Right cardiac atrium (tissue), 5 donors: ENCODE data around the gene SYNRG. TPM values are rescaled to one million over a fixed set of nuclear protein-coding genes. Genes with fewer than 3 reads are reported as not detected.

Experiments
- ATAC-seq, 2 donors: fragments of 200-7000 bp; cut with Tn5 transposase; one replicate each; pipeline versions ENCODE4 v1.8.0 to v1.9.1; 2020; ENCODE audit warnings: moderate library complexity in 2 of 2, mild to moderate bottlenecking in 1 of 2
- DNase-seq, 3 donors: peaks; one replicate each; pipeline ENCODE4 v3.0.0-alpha.2; 2020
- H3K27ac ChIP-seq: one replicate; pipeline ENCODE4 v1.5.1; 2013; ENCODE audit warnings: mild to moderate bottlenecking, low read length, control low read depth, moderate library complexity
- H3K27me3 ChIP-seq: one replicate; pipeline ENCODE4 v1.6.1; 2013; ENCODE audit not compliant: control insufficient read depth, insufficient read depth
- H3K4me1 ChIP-seq: one replicate; pipeline ENCODE4 v1.6.1; 2013; ENCODE audit warnings: low read length; ENCODE audit not compliant: control insufficient read depth, insufficient read depth
- H3K4me3 ChIP-seq: one replicate; pipeline ENCODE4 v1.5.1; 2013; ENCODE audit warnings: low read length, control low read depth
- H3K9me3 ChIP-seq: one replicate; pipeline ENCODE4 v1.6.1; 2013; ENCODE audit warnings: low read length; ENCODE audit not compliant: control insufficient read depth
- WGBS: extraction: QIAGEN DNeasy Blood & Tissue Kit; methylation state at CpG from one replicate; pipeline ENCODE4 v1.1.7; 2013; 5-methylcytosine and 5-hydroxymethylcytosine counted together
- intact Hi-C, 4 donors: fragments of 100-400 bp; cut with DNase I; formaldehyde crosslinking; loops; one replicate each; pipeline versions ENCODE4 v1.11.0 to v1.14.0; 2022 to 2023
- polyA plus RNA-seq: library from polyadenylated mRNA; stranded (reverse); fragments of 200-250 nt; gene quantifications from one replicate; pipeline ENCODE4 v1.2.3, GENCODE V29; 2013
- total RNA-seq, 4 donors: library from RNA; stranded (reverse); fragmentation: NEBNext Ultra II Directional; extraction: Animal tissue kit (Norgen Biotek cat#: 25700); gene quantifications; one replicate each; pipeline ENCODE4 v1.2.1, GENCODE V29; 2021
- donor health status: healthy with polysubstance abuse.
- donor health status: DM: no; HTN: yes; CAD: no.
- donor health status: DM: no; HTN: no; CAD: no.
- donor health status: DM: no; HTN: yes; CAD: no; lungs with severe emphysema.
- donor health status: DM: yes; HTN: yes; CAD: no.

Gene SYNRG
- total and polyA plus RNA-seq, 5 donors = 6.0 to 35.9 (median 35.5) TPM

DNA sequence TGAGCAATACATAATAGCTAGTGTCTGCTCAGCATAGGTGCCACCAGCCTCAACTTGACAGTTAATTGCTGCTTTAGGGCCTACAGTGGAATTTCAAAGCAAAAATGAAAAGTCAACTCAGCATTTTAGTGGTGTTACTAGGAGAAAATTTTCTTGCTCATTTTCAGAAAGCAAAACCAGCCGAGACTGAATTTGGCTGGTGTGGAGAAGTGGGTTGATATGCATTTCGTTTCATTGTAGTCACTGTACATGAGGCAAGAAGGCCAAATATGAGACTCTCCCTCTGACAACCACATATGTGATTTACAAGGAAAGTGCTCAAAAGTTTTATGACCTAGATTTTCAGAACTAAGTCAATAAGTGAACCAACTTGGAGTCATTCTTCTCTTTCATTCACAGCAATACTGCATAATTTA, 65.6 kb downstream of the SYNRG start:
- Histone ChIP-seq H3K4me1 (no peaks in the 10 kb centered on the region), H3K27me3 (no peaks in the 10 kb centered on the region), H3K4me3 (no peak overlapping the region), H3K9me3 (no peaks in the 10 kb centered on the region), H3K27ac (no peak overlapping the region)
- no peak for DNase-seq
- 79% methylated on average over 2 of the region's 2 CpGs for WGBS
- intact Hi-C loops = no loop called here
- ATAC-seq = no peak

- DNase-seq (no peak), ATAC-seq (no peak)
- Histone ChIP-seq H3K4me3 (no peak overlapping the region), H3K27ac (no peak overlapping the region), H3K4me1 (no peaks in the 10 kb centered on the region), H3K9me3 (no peaks in the 10 kb centered on the region), H3K27me3 (no peaks in the 10 kb centered on the region)
- intact Hi-C loops = no loop called here
- 81% methylated on average over 9 of the region's 9 CpGs for WGBS
Measured at GRCh38 chr17:37541880-37542660, 67.1 kb downstream of the SYNRG start.

- DNase-seq = no peak
- H3K9me3 ChIP-seq = no peaks in the 10 kb centered on the region
- no peaks in the 10 kb centered on the region for H3K27me3 ChIP-seq
- H3K4me3 ChIP-seq = no peak overlapping the region
- 94% methylated on average over 8 of the region's 8 CpGs for WGBS
- no peak for ATAC-seq
- intact Hi-C loops = no loop called here
- H3K27ac ChIP-seq = no peak overlapping the region
- no peaks in the 10 kb centered on the region for H3K4me1 ChIP-seq
Measured at GRCh38 chr17:37538981-37539659, 70.1 kb downstream of the SYNRG start.

DNA sequence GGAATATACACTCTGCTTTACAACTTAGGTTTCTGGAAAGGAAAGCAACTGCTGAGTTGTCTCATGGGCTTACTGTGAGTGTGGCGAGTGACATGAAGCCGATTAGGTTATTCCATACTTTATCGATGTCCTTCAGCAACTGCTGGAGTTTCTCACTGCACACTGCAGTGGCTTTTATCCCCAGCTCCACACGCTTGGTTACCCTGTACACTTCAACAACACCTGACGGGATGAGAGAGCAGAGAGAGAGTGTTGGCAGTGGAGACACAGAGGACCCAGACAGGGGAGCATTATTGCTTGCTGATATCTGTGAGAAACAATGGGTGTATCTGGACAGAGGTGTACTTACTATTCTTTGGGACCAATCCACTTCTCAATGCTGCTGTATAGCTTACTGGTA, 73.3 kb downstream of the SYNRG start:
- H3K4me3 ChIP-seq = no peak overlapping the region
- H3K9me3 ChIP-seq = no peaks in the 10 kb centered on the region
- H3K27ac ChIP-seq = no peak overlapping the region
- DNase-seq = no peak
- 86% methylated on average over 5 of the region's 5 CpGs for WGBS
- no peaks in the 10 kb centered on the region for H3K4me1 ChIP-seq
- ATAC-seq = no peak
- intact Hi-C loops = no loop called here
- H3K27me3 ChIP-seq = no peaks in the 10 kb centered on the region

DNA sequence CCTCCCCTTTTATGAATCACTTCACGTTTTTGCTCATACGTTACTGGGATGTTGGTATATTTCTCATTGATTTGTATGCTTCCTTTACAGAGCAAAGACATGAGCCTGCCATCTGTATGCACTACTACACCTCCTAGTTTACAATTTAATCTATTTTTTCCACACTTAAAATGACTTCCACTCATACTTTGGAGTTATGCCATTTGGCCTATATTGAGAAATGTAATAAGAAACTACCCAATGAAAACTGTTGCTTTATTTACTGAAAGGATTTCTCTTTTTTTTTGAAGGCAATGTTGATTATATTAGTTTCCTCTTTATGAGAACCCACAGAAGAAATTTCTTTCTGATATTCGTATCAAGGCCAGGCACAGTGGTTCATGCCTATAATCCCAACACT, 76.5 kb downstream of the SYNRG start:
- no peak overlapping the region for H3K27ac ChIP-seq
- no peak for DNase-seq
- ATAC-seq = no peak
- WGBS = 84% methylated on average over 3 of the region's 3 CpGs
- H3K4me3 ChIP-seq = no peak overlapping the region
- intact Hi-C loops = no loop called here
- H3K9me3 ChIP-seq = no peaks in the 10 kb centered on the region
- H3K27me3 ChIP-seq = no peaks in the 10 kb centered on the region
- no peaks in the 10 kb centered on the region for H3K4me1 ChIP-seq

GRCh38 chr17:37530420-37530819, 78.8 kb downstream of the SYNRG start:
- Histone ChIP-seq H3K27ac (no peak overlapping the region), H3K4me1 (no peaks in the 10 kb centered on the region), H3K4me3 (no peak overlapping the region), H3K27me3 (no peaks in the 10 kb centered on the region), H3K9me3 (no peaks in the 10 kb centered on the region)
- intact Hi-C loops = no loop called here
- ATAC-seq (no peak), DNase-seq (no peak)
- 89% methylated on average over 4 of the region's 4 CpGs for WGBS

DNA sequence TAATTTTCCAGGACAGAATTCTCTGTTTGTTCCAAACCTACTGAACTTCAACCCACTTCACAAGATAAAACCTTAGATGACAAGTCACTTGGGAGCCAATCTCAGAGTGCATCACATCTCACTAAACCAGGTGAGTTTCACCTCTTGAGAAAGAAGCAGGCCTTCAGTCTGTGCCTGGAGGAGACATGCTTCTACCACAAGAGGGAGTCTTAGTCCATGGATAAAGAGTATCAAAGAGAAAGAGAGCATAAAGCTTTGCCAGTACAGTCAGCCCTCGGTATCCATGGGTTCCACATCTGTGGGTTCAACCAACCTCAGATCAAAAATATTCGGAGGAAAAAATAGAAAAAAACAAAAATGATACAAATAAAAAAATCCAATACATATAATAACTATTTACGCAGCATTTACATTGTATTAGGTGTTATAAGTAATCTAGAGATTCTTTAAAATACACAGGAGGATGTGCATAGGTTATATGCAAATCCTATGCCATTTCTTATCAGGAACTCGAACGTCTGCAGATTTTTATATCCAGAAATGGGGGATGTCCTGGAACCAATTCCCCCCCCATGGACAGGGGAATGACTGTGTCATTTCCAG, 81.9 kb downstream of the SYNRG start:
- no peak overlapping the region for H3K4me3 ChIP-seq
- WGBS = 51% methylated on average over 5 of the region's 5 CpGs
- H3K9me3 ChIP-seq = no peaks in the 10 kb centered on the region
- DNase-seq (no peak), ATAC-seq (peak; percentile 55 to 61)
- H3K4me1 ChIP-seq = no peaks in the 10 kb centered on the region
- no peaks in the 10 kb centered on the region for H3K27me3 ChIP-seq
- H3K27ac ChIP-seq = no peak overlapping the region
- intact Hi-C loops = no loop called here

DNA sequence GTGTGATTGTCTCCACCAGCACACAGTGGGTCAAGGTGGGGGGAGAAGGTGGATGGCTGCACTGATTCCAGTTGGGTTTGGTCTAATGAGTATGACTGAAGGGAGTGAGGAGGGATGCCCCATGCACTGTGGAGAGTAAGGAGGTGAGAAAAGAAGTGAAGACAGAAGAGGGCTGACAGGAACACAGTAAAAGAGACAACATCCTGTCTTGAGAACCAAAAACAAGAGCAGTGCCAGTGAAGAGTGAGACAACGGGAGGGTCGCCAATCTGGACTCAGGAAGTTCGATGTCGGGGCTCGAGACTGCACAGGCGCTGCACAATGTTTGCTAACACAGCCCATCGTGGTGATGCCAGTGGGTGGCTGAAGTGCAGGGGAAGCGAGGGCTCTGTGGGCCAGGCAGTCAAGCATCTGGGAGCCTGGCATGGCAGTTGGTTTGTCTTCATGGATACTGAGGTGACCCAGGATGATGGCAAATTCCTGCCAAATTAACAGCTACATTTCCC, 85.5 kb downstream of the SYNRG start:
- Histone ChIP-seq H3K27me3 (no peaks in the 10 kb centered on the region), H3K4me3 (no peak overlapping the region), H3K9me3 (no peaks in the 10 kb centered on the region), H3K27ac (no peak overlapping the region), H3K4me1 (no peaks in the 10 kb centered on the region)
- intact Hi-C loops = no loop called here
- DNase-seq (no peak), ATAC-seq (no peak)
- WGBS = 60% methylated on average over 8 of the region's 8 CpGs

GRCh38 chr17:37521821-37522220, 87.4 kb downstream of the SYNRG start:
- no peaks in the 10 kb centered on the region for H3K9me3 ChIP-seq
- ATAC-seq = no peak
- intact Hi-C loops = no loop called here
- WGBS = 85% methylated on average over 5 of the region's 5 CpGs
- DNase-seq = no peak
- H3K27me3 ChIP-seq = no peaks in the 10 kb centered on the region
- no peak overlapping the region for H3K27ac ChIP-seq
- H3K4me1 ChIP-seq = no peaks in the 10 kb centered on the region
- H3K4me3 ChIP-seq = no peak overlapping the region

- DNase-seq (no peak), ATAC-seq (no peak)
- no peaks in the 10 kb centered on the region for H3K9me3 ChIP-seq
- intact Hi-C loops = no loop called here
- no peak overlapping the region for H3K4me3 ChIP-seq
- WGBS = 86% methylated on average over 8 of the region's 8 CpGs
- no peaks in the 10 kb centered on the region for H3K4me1 ChIP-seq
- H3K27me3 ChIP-seq = no peaks in the 10 kb centered on the region
- no peak overlapping the region for H3K27ac ChIP-seq
Measured at GRCh38 chr17:37520174-37520573, 89.0 kb downstream of the SYNRG start.

- intact Hi-C loops = no loop called here
- no peak overlapping the region for H3K4me3 ChIP-seq
- 67% methylated on average over 5 of the region's 5 CpGs for WGBS
Measured at GRCh38 chr17:37519251-37519985, 89.8 kb downstream of the SYNRG start.

More at GRCh38 chr17:37519251-37519985, 89.8 kb downstream of the SYNRG start:
- ATAC-seq (no peak), DNase-seq (no peak)
- Histone ChIP-seq H3K27ac (no peak overlapping the region), H3K4me1 (no peaks in the 10 kb centered on the region), H3K9me3 (no peaks in the 10 kb centered on the region), H3K27me3 (no peaks in the 10 kb centered on the region)
